ENCODE data around the gene NOXO1.

Gene NOXO1

GRCh38 chr16:2009791-2010510 lies 28.7 kb upstream of the NOXO1 start, which contains the start of gene ZNF598:
Gene ZNF598, minus strand, starts transcription at chr16:2009821.
- DNase-seq (ENCODE audit: low read depth, low spot score): no peak

GRCh38 chr16:2009164-2009711 lies 28.0 kb upstream of the NOXO1 start:
- DNase-seq (ENCODE audit: low read depth, low spot score): no peak

GRCh38 chr16:2008631-2009163 lies 27.4 kb upstream of the NOXO1 start:
- no peak for DNase-seq (ENCODE audit: low read depth, low spot score)

DNA sequence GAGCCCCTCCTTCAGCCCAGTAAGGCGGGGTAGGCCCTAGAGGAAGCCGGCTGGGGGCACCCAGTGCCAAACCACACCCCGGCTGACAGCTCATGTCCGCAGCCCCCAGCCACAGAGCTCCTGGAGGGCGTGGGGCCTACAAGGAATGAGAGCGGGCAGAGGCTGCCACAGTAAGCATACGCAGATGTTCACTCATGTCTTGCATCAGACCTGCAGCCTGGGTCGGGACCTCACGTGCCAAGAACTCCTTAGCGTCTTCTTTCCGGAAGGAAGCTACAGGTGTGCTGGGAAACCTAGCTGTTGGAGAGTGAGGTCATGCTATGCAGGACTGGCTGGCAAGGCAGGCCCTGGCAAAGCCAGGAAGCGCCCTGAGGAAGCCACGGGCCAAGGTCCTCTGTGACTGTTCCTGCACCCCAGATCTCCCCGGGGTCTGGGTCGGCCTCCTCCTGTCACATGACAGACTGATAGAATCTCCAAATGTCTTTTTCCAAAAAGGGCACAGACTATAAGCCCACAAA lies 26.8 kb upstream of the NOXO1 start:
- no peak for DNase-seq (ENCODE audit: low read depth, low spot score)

- no peak for DNase-seq (ENCODE audit: low read depth, low spot score)
Measured at GRCh38 chr16:2007081-2007836, 26.0 kb upstream of the NOXO1 start.

DNA sequence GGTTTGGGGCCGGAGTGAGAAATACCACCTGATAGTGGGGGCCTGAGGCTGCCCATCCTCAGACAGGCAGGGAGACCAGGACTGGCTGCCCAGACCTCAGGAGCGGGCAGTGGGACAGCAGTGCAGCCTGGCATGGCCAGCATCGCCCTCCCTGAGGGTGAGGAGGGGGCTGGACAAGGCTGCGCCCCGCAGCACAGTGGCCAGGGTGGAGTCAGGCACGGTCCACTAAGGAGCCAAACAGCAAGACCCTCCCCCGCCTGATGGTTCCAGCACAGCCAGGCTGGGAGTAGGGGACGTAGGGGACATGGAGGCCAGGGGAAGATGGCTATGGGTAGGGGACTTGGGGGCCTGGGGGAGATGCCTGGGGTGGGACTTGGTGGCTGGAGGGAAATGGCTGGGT lies 25.0 kb upstream of the NOXO1 start:
- no peak for DNase-seq (ENCODE audit: low read depth, low spot score)

DNA sequence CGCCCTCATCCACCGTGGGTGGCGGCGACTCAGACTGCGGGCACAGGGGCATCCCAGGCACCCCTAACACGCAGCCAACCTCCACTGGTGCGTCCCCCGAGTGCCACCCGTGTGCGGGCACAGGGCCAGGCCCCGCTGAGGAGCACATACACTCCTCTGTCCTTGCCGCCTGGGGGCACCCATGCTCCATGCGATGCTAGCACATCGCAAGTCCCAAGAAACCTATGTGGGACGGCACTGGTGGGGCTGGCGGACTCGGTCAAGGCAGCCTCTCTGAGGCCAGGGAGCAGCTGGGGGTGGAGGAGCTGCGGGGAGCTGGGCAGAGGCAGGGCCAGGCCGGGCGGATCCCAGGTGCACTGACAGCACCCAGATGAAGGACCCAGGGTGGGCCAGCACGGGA lies 24.4 kb upstream of the NOXO1 start:
- no peak for DNase-seq (ENCODE audit: low read depth, low spot score)

DNA sequence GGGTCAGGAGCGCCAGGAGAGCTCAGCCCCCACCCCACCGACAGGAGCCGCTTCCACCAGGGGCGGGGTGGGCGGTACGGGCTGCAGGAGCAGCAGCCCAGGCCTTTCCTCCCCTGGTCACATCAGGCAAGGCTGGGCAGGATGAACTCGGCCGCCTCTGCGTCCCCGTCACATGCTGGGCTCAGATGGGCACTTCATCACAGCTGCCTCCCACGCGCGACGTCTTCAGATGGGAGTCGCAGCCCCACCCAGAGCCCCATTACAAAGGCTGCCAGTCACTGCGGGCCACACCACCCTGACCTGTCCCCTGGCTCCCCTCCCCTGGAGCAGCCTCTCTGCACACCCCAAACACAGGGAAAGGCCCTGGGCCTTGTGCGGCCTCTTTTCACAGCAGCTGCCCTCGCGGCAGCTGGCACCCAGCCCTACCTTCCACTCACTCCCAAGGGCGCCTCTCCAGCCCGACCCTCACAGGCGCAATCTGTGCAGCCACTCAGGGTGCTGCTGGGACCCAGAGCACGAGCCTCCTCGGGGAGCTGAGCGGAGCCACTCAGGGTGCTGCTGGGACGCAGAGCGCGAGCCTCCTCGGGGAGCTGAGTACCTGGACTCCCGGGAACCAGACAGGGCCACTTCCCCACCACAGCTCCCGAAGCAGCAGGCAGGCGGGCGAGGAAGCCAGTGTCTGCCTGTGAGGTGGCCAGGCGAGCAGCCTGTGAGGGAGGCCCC lies 23.7 kb upstream of the NOXO1 start:
- no peak for DNase-seq (ENCODE audit: low read depth, low spot score)

GRCh38 chr16:2003827-2004641 lies 22.8 kb upstream of the NOXO1 start:
- DNase-seq (ENCODE audit: low read depth, low spot score): no peak

DNA sequence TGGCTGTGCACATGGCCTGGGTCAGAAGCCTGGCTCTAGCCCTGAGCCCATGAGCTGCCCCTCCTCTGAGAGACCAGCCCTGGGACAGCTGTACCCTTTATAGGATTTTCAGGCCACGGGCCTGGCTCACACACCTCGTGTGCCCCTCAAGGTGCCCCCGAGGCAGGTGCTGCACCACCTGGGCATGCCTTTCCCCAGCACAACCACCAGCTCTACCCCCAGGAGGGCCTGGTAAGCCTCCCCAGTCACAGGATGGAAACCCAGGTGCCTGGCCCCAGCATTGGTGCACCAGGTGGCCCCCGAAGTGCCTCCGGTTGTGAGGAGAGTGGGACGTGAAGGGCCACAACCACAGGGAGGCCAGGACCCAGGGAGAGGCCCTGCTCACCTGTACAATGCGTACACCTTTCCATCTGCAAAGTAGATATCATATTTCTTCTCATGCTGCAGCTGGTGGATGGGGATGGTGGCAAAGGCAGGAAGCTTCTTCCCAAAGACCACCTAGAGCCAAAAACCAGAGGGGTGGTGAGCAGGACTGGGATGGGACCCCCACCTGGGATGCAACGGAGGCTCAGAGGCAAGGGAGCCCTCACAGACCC lies 22.1 kb upstream of the NOXO1 start:
- DNase-seq (ENCODE audit: low read depth, low spot score): no peak

- no peak for DNase-seq (ENCODE audit: low read depth, low spot score)
Measured at GRCh38 chr16:2002406-2003230, 21.3 kb upstream of the NOXO1 start.

GRCh38 chr16:2001456-2002355 lies 20.4 kb upstream of the NOXO1 start:
- no peak for DNase-seq (ENCODE audit: low read depth, low spot score)

- DNase-seq (ENCODE audit: low read depth, low spot score): no peak
Measured at GRCh38 chr16:2001035-2001434, 19.8 kb upstream of the NOXO1 start.

GRCh38 chr16:1999866-2000514 lies 18.7 kb upstream of the NOXO1 start:
- no peak for DNase-seq (ENCODE audit: low read depth, low spot score)

DNA sequence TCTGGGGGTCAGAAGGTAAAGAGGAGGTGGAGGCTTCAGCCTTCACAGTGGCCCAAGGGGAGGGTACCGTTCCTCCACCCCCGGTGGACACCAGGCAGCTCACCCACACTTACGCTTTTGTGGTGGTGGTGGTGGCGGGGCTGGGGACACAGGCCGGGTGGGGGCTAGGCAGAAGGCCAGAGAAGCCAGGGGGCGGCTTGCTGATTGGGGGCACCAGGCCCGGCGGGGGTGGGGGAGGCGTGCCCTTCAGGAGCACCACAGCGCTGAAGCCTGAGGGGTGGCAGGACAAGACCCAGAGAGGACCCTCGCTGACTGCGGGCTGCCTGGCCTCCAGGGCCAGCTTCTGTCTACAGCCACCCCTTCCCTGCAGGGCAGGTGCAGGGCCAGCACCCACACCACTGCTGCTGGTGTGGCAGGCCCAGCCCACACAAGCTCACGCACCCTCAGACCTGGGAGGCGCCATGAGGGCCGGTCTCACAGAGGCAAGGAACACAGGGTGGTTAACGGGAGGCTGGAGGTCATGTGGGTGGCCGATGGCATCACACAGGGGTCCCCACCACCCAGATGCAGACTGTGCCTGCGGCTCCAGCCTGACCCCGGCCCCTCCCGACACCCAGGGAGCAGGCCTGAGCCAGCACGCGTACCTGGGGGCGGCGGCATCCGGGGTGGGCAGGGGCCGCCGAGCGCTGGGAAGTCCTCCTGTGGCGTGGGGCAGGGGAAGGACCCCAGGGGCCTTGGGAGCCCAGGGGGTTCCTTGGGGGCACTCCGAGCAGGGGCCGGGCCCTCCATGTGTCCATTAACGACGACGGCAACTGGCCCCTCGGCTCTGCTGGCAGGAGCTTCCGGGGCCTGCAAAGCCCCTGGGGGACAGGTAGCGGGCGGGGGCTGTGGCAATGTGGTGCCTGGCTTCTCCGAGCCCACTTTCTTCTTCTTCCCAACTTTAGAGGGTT lies 17.9 kb upstream of the NOXO1 start:
- DNase-seq (ENCODE audit: low read depth, low spot score): no peak

DNA sequence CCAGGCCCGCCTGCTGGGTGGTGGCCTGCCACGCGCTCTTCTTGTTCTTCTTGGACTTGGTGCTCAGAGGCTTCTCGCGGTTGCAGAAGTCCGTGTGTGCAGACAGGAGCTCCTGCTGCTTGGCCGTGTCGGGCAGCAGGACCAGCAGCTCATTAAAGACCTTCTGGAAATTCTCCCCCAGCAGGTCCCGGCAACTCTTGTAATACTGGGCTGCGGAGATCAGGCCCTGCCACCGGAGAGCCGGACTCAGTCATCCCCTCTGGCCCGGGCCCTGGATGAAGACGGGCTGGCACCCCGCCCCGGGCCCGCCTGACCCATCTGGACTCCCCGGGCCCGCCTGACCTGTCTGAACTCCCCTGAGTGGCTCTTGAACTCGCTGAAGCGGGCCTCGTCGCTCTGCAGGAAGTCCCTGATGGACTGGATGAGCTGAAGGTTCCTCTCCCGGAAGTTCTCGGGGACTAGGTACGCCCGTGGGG lies 17.1 kb upstream of the NOXO1 start:
- no peak for DNase-seq (ENCODE audit: low read depth, low spot score)

Data from brain pericyte (primary cell).